Cortex of kidney (tissue), 1 donor: Measurements from ENCODE around the gene GPR148.

Experiments used
- DNase-seq: peaks from one replicate; lab custom pipeline; 2025; lab: John Stamatoyannopoulos, UW

GPR148 gene

DNA sequence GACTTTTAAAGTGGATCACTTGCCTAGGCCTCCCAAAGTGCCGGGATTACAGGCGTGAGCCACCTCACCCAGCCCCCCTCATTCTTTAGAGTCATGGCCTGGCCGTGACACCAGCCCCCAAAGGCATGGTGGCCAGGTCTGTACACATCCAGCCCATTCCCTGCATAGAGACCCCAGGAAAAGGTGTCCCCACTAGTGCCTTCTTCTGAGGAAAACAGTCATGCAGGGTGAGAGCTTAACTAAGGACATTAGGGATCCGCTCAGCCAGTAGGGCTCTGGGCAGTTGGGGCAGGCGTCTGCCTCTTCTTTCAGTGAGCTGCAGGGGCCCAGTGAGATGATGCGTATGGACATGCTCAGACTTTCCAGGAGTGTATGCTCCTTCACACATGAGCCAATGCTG, 20.8 kb downstream of the GPR148 start:
- DNase-seq, result no peak

DNA sequence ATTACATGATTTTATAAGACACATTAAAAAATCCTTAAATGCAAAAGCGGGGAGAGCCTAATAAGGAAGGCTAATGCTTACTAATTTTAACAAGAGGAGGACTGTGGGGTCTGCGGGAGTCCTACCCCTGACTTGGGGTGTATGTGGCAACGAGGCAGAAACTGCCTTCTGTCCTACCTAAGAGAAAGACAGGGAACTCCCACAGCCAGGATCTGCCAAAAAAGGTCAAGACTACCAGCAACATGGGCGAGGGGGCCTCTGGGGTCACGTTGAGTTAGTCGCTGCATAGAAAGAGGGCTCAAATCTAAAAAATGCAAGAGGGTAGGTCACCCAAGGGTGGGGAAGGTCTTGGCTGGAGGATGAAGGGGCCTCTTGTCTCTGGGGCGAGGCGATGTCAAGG, 25.9 kb downstream of the GPR148 start:
- no peak for DNase-seq

DNA sequence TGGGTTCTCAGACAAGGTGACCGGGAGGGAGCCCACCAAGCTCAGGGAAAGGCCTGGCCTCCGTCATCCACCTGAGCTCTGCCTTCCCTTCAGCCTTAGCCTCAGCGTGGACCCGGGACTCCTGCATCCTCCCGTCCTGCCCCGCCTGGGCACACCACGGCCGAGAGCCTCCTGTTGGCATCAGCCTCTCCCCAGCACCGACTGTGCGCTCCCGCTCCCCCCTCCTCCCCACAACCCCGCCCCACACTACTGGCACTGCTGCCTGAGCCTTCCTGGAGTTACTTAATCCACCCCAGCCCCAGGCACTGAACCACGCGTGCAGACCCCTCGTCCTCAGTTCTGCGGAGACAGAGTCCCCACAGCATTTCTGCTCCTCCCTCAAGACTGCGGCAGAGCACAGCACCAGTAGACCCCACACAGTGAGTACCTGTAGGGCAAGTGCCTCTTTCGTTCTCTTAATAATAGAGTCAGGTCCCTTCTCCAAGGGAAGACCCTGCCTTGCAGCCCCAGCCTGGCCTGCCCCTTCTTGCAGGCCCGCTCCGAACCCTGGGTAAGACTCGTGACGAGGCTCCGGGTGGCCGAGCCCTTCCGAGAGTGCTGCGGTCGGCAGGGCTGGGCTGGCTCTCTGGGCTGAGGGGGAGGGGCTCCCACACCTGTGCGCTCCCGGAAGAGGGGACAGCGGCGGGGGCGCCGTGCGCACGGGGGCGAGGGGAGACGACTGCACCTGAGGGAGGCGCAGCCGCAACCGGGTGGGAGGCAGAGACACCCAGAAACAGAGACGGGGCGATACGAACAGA, 26.6 kb downstream of the GPR148 start, which contains the start of gene AMER3:
Gene AMER3 (plus strand): TSS at position 285 of the 797 bp plus-strand sequence. CDS start 6,533 bp downstream, outside the sequence.
- no peak for DNase-seq

DNA sequence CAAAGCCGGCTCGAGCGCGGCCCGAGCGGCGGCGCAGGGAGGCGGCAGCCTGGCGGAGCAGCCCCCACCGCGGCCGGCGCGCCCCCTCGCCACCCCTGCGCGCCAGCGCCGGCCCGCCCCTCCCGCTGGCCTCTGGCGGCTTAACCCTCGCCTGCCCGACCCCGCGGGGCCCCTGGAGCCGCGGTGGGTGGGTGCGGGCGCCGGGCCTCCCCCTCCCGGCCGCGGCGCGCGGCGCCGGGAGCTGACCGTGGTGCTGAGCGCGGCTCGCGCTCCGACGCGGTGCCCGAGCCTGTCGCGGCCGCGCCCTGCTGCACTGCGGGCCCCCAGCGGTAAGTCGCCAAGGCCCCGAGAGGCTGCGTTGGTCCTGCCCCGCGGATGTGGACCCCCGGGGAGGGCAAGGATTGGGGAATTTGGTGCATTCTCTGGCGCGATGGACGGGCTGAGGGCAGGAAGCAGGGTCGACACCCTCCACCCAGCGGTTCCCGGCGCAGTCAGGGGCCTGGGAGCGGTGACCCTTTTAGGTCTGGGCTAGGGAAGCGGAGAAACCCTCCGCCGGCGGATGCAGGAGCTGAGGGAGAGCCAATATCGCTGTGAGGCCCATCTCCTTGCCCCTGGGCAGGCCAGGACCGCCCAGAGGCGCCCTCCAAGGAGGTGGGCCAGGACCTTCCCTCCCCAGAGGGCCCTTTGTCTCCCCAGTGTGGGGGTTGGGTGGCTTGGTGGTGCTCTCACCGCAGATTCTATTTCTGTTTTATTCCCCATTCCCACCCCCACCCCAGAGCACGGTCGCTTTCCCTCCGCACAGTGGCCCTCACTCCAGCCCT, 27.4 kb downstream of the GPR148 start:
- no peak for DNase-seq

DNA sequence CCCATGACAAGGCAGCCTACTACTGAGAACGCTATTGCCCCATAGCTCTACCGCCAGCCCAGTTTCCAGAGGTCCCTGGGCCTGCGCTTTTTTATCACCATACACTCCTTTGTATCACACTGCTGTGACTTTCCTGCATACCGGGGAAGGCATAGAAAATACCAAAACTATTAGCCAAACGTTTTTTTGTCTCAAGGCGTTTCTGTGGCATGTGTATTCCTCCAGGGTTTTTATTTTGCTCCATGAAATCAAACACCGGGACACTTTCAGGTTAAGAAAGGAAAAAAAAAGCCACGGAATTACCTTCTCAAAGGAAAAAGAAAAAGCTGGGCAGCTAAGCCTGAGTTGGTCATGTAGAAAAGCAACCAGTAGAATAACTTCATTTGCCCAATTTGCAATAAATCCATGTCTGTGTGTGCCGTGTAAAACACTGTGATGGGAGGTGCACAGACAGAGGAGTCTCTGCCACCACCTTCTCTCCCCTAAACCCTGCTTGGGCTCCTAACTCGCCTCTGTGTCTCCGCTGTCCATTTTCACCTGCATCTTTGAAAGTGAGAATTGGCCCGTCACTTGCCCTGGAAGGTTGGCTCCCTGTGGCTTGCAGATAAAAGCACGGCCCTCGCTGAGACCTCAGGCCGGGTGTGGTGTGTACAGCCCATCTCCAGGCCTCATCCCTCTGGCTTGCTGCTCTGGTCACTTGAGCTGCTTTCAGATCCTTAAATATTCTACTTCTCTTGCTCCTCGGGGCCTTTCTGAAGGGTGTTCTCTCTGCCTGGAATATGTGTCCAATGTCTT, 28.2 kb downstream of the GPR148 start:
- no peak for DNase-seq

DNA sequence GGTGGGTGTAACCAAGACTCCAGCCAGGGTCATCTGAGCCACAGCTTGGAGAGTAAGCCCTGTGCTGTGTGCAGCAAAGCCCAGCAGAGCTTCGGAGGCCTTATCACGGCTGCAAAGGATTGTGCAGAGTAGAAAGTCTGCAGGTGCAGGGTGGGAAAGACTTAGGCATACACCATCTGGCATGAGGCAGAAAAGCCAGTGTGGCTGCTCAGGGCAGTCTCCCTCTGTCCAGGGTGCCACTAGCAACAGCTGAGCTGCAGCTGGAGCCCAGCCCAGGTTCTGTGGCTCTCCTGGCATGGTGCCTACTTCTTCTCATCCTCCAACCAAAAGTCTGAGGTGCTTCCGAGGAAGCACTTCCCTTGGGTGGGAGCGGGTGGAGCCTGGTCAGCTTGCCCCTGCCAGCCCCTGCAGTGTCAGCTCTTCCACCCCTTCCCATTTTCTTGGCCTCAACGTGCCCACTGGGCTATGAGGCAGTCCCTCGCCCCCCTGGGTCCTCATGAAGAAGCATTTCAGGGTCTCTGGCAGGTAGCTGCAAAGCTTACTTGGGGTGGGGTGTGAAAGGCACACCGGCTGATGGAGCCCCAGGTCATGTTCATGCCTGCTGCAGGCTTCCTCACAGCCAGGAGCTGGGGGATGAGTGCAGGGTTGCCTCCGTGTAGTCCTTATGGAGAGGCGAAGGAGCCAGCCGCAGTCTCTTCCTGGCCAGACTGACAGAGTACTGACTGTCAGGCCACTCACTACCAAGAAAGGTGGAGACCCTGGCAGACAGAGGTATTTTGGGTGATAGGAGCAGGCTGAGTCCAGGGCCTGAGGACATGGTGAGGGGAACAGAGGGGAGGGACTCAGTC, 31.3 kb downstream of the GPR148 start:
- DNase-seq, result no peak

DNA sequence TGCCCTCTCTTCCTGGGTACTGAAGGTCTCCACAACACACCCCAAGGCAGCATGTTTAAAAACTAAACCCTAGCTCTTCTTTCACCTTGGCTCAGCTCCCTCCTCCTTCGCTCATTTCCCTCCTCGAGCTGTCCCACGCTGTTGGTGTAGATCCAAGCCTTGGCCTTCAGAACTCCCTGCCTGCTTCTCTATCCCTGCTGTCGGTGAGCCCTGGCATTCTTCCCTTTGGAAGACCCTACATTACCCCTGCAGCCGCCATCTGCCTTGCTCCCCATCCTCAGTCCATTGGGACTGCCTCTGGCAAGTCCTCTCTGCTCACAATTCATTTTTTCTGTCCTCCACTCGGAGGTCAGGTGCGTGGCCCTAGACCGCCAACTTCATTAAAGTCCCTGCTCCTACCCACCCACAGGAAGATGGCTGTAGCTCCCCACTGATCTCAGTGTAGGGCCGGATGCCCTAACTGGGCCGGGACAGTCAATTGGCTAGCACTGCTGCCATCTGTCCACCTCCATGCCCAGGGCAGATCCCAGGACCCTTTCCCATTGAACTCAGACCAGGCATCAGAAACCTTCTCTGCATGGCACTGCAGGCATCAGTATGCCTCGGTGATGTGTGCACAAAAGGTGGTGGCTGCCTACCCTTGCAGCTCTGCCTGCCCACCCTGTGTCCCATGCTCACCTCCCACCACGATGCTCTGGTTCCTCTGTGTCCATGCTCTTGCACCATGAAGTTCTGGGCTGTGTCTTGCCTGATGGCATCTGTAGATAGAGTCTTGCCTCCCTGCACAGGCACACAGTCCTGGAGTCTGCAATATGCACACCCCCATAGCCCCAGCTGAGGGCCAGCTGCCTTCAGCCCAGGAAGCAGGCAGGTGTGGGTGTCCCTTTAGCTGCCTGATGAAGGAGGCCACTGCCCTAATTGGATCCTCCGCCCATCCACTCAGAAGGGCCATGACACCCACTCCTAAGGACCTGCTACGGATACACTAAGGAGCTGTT, 32.2 kb downstream of the GPR148 start:
- DNase-seq, result no peak

DNA sequence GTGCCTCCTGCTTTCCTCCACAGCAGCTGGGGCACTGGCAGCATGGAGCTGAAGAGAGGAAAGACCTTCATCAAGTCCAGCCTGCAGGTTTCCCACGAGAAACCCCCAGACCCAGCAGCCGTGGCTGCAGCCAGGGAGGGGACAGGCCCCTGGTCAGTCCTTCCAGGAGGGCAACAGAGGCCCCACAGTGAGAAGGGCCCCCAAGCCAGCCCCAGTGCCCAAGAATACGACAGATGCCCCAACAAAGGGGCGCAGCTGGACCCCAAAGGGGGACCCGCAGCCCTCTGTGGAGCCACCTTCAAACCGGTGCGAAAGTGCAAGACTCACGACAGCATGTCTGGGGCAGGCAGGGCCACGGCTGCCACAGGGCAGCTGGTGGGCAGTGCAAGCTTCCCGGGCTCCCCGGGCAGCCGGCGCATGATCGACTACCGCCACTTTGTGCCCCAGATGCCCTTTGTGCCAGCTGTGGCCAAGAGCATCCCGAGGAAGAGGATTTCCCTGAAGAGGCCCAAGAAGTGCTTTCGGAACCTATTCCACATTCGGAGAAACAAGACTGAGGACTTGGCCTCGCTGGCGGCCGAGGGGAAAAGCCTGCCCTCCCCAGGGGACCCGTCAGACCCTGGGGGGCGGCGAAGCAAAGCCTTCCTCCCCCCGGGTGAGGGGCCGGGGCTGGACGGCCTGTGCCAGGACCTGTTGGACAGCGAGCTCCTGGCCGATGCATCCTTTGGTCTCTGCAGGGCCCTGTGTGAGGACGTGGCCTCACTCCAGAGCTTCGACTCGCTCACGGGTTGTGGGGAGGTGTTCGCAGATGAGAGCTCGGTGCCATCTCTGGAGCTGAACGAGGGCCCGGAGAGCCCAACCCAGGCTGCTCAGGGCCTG, 33.4 kb downstream of the GPR148 start:
- no peak for DNase-seq

DNA sequence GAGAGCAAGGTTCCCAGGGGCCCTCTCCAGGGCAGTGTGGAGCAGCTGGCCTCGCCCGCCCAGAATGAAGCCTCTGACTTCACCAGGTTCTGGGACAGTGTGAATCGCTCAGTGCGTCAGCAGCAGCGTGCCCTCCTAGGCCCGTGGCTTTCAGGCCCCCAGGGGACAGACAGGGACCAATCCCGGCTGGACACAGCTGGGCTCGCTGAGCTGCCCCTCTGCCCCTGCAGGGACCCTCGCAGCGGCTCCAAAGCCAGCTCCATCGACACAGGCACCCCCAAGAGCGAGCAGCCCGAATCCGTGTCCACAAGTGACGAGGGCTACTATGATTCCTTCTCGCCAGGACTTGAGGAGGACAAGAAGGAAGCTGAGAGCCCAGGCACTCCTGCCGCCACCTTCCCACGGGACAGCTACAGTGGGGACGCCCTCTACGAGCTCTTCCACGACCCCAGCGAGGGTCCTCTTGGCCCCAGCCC, 34.1 kb downstream of the GPR148 start:
- no peak for DNase-seq

DNA sequence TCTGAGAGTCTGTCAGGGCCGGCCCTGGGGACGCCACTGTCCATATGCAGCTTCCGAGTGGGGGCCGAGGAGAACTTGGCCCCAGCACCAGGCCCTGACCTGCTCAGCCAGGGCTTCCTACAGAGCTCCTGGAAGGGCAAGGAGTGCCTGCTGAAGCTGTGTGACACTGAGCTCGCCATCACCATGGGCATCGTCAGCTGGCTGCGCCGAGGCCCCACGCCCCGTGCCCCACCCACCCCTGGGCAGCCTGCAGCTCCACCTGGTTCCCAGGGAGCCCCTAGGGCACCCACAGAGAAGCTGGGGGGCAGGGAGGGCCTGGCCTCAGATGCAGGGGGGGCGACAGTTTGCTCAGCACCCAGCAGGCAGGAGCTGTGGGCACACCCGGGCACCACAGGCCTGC, 34.5 kb downstream of the GPR148 start:
- DNase-seq, result no peak

DNA sequence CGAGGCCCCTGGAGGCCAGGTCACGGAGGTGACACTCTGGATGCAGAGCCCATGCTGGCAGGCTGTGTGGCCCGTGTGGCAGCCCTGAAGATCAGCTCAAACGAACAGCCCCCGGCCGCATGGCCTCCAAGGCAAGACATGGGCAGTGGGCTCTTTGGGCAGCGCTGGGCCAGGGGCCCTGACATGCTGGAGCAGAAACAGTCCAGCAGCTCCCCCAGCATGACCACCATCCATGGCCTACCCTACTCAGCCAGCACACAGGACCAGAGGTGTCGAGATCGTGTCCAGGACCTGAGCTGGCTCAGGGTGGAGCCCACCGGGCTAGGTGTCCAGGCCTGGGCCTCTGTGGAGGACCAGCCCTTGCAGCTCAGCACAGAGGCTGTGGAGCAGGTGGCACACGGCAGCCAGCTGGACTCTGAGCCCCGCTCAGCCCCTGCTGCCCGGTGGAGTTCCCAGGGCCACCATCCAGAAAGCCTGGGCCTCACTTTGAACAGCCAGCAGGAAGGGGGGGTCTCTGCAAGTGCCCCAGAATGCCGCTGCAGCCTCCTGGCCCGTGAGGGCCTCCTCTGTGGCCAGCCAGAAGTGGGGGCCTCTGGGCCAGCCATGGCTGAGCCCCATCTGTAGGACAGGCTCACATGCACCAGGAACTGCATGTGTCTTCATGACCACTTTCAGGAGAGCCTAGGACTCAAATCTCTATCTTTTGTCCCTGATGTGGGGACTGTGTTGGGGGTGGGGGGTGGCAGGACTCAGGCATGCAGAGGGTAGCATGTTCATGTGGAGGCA, 35.4 kb downstream of the GPR148 start:
- DNase-seq, result no peak

DNA sequence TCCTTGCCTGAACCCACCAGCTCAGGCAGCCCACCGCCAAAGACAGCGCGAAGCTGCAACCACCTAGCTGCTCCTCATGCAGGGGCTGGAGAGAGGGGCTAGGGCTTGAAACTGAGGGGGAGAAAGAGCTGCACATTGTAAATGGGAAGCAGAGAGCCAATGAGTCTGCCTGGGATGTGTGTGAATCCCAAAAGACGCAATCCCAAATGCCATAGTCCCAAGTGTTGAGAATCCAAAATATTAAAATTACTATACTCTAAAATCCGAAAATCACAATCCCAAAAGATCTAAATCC, 35.9 kb downstream of the GPR148 start:
- no peak for DNase-seq

DNA sequence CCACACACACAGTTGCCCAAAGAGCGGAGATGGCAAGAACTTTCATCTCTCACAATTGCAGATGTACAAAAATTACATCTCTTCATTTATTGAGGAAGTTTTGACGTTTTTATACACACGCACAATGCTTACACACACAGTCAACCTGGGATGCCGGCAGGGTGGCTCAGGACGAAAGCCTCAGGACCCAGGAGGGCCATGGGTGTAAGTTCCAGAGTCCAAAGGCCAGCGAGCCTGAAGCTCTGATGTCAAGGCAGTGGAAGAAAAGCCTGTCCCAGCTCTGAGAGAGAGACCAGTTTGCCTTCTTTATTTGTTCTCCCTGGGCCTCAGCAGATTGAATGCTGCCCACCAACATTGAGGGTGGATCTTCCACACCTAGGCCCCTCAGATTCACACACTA, 36.6 kb downstream of the GPR148 start:
- no peak for DNase-seq

DNA sequence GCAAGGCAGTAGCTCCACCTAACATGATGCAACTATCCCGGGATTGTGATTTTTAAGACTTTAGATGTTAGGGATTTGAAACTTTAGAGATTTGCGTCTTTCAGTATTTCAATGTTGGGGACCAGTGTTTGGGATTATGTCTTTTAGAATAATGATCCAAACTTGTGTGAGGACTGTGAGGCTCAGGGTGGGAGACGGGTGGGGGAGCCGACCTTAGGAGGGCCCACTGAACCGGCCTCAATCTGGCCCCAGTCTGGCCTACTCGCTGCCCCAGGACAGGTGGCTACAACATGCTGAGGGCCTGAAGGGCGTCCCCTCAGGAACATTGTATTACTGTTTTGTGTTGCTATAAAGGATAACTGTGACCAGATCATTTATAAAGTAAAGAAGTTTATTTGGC, 37.2 kb downstream of the GPR148 start:
- no peak for DNase-seq

DNA sequence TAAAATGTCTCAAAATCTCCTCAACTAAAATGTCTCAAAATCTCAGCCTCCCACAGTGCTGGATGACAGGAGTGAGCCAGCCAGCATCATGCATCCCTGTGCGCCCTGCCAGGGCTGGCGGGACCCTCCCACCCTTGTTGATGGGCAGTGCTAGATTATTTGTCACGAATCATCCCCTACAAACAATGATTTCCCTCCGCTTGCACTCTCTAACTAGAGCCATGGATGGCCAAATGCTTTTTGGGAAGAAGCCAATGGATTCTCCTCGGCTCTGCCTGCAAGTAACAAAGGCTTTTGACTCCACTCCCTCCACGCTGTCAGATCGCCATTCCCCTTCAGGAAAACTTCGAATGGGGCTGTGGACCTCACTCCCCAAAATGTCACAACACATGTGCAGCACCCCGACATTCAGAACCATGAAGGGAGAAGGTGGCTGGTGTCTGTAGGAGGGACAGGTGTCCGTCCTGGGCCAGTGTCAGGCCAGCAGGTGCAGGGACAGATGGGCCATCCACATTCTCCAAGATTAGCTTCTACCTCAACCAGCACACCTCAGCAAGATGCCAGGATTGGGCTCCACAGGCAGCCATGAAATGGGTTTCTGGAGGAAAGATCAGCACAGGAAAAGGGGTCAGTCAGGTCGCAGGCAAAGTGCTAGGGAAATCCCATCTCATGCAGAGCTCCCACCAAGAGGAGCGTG, 38.0 kb downstream of the GPR148 start:
- no peak for DNase-seq

DNA sequence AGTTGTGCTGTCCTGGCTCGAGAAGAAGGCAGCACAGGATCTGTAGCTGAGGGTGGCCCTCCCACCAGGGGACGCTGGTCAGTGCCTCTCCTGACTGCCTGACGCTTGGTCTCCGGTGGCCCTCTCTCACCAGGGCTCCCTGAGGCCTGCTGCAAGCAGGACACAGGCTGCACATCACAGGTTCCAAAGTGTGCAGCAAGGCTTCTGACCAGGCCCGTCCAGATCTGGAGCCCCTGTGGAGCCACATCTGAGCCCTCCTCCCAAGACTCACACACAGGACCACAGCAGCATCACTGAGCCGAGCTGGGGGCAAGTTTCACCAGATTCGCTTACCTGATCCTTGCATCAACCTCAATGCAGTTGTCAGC, 38.5 kb downstream of the GPR148 start:
- DNase-seq, result no peak

DNA sequence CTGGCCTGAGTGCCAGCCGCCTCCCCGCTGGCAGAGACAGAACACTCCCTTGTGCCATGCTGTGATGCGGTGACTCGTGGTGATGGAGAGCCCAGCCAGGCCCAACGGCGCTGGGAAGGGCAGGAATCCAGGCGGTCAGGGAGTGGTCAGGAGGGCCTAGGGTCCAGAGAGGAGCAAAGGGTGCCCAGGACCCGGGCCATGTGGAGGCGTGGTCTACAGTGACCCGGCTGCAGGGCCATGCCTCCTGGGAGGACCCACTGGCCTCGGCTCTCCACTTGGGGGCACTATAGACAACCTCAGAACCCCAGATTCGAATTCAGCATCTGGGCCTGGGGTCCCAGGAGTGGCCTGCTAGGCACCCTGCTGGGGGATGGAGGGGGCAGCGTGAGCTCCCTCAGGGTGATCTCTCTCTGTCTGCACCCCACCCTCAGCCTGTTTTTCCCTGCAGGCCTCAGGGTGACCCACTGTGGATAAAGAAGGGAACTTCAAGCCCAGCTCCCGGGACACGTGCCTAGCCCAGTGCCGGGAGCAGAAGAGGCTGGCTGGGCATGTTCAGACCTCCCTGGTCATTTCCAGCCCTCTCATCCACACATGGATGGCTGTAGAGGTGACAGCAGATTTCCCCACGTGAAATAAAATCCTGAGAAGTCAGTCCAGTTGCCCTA, 39.5 kb downstream of the GPR148 start:
- no peak for DNase-seq
